ENCODE results near the gene CPNE5.

DNA sequence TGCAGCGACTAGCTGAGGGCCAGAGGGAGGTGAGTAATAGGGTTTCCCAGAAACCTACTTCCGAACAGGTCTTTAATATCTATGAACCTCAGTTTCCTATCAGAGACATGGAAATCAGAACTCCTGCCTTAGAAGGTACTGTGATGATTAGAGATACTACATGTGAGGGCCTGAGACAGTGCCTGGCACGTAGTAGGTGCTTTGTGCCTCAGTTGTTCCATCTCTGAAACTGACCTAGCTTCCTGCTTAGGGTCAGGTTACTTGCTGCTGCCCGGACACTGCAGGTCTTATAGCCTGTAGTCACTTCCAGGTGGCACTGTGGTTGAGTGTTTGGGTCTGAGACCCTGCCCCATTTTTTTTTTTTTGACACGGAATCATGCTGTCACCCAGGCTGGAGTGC lies 120.7 kb downstream of the CPNE5 start:
- TF ChIP-seq POLR2A (IDR thresholded peaks at IDR 0.05), result no peak
- TF ChIP-seq, protein P1, sequence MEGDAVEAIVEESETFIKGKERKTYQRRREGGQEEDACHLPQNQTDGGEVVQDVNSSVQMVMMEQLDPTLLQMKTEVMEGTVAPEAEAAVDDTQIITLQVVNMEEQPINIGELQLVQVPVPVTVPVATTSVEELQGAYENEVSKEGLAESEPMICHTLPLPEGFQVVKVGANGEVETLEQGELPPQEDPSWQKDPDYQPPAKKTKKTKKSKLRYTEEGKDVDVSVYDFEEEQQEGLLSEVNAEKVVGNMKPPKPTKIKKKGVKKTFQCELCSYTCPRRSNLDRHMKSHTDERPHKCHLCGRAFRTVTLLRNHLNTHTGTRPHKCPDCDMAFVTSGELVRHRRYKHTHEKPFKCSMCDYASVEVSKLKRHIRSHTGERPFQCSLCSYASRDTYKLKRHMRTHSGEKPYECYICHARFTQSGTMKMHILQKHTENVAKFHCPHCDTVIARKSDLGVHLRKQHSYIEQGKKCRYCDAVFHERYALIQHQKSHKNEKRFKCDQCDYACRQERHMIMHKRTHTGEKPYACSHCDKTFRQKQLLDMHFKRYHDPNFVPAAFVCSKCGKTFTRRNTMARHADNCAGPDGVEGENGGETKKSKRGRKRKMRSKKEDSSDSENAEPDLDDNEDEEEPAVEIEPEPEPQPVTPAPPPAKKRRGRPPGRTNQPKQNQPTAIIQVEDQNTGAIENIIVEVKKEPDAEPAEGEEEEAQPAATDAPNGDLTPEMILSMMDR (IDR thresholded peaks at IDR 0.05), result no peak

All from adrenal gland (tissue), 5 donors.